C4-2B (cell line): ENCODE data around the gene PVALEF.

Experiments used
- H3K27ac ChIP-seq: fragments of 450-650 bp; 2 replicates; pipeline ENCODE4 v1.5.1; 2017
- CTCF ChIP-seq: fragments of 450-650 bp; conservative IDR thresholded peaks from 2 replicates; pipeline ENCODE4 v1.5.1; 2017; ENCODE audit warnings: mild to moderate bottlenecking
- ZFX ChIP-seq: fragments of 450-650 bp; IDR thresholded peaks from 2 replicates; pipeline ENCODE4 v1.6.1; 2017

The PVALEF gene

GRCh38 chr17:81167194-81167524, 1.9 kb downstream of the PVALEF start:
- TF ChIP-seq ZFX: no peak
- no peak for TF ChIP-seq CTCF
- H3K27ac ChIP-seq: no peak overlapping the region

GRCh38 chr17:81167638-81168037, 2.3 kb downstream of the PVALEF start:
- TF ChIP-seq CTCF: no peak
- TF ChIP-seq ZFX: no peak
- H3K27ac ChIP-seq: no peak overlapping the region

- TF ChIP-seq ZFX: no peak
- no peak for TF ChIP-seq CTCF
- no peak overlapping the region for H3K27ac ChIP-seq
Measured at GRCh38 chr17:81169870-81170309, 4.6 kb downstream of the PVALEF start.

GRCh38 chr17:81170727-81171494, 5.6 kb downstream of the PVALEF start:
- TF ChIP-seq ZFX (no peak), CTCF (no peak)
- no peak overlapping the region for H3K27ac ChIP-seq

GRCh38 chr17:81171941-81172340, 6.6 kb downstream of the PVALEF start:
- TF ChIP-seq ZFX: no peak
- no peak for TF ChIP-seq CTCF
- H3K27ac ChIP-seq: no peak overlapping the region

GRCh38 chr17:81173052-81173761, 7.9 kb downstream of the PVALEF start:
- H3K27ac ChIP-seq: no peak overlapping the region
- no peak for TF ChIP-seq ZFX
- no peak for TF ChIP-seq CTCF

- TF ChIP-seq CTCF (no peak), ZFX (no peak)
- H3K27ac ChIP-seq: no peak overlapping the region
Measured at GRCh38 chr17:81173762-81174155, 8.5 kb downstream of the PVALEF start.
